Upper lobe of right lung (tissue), 1 donor: Measurements from ENCODE around the gene NINJ1. TPM values are rescaled to one million over a fixed set of nuclear protein-coding genes. Genes with fewer than 3 reads are reported as not detected.
A peak's percentile ranks its signal among the peaks of the same experiment; 100 is the strongest.

Experiments used
- ATAC-seq: fragments of 200-7000 bp; cut with Tn5 transposase; one replicate; pipeline ENCODE4 v1.9.1; 2020; ENCODE audit warnings: mild to moderate bottlenecking, moderate library complexity
- DNase-seq: peaks from one replicate; pipeline ENCODE4 v3.0.0-alpha.2; 2020
- H3K27ac ChIP-seq: fragments of 200-600 bp; one replicate; pipeline ENCODE4 v1.8.0; 2022
- H3K27me3 ChIP-seq: fragments of 200-600 bp; one replicate; pipeline ENCODE4 v1.8.0; 2022; ENCODE audit warnings: mild to moderate bottlenecking
- H3K36me3 ChIP-seq: fragments of 200-600 bp; one replicate; pipeline ENCODE4 v1.8.0; 2022
- H3K4me1 ChIP-seq: fragments of 200-600 bp; one replicate; pipeline ENCODE4 v1.8.0; 2022
- H3K4me3 ChIP-seq: fragments of 200-600 bp; one replicate; pipeline ENCODE4 v1.8.0; 2022; ENCODE audit warnings: mild to moderate bottlenecking
- H3K9me3 ChIP-seq: fragments of 200-600 bp; one replicate; pipeline ENCODE4 v1.8.0; 2022
- intact Hi-C: fragments of 100-400 bp; cut with DNase I; formaldehyde crosslinking; loops from one replicate; pipeline ENCODE4 v1.11.0; 2022
- long read RNA-seq: library from polyadenylated mRNA; unstranded; transcript quantifications from one replicate; pipeline ENCODE4 v2.0.0, GENCODE V29; 2021
- total RNA-seq: library from RNA; stranded (reverse); fragmentation: NEBNext Ultra II Directional; extraction: Animal tissue kit (Norgen Biotek cat#: 25700); gene quantifications from one replicate; pipeline ENCODE4 v1.2.1, GENCODE V29; 2021
- TF ChIP-seq, protein P1 (sequence below): fragments of 200-600 bp; IDR thresholded peaks from one replicate; pipeline ENCODE4 v1.8.0; 2022; ENCODE audit warnings: antibody characterized with exemption
- donor health status: DM: no; HTN: yes; CAD: no; lungs with severe emphysema.

NINJ1 gene, protein sequence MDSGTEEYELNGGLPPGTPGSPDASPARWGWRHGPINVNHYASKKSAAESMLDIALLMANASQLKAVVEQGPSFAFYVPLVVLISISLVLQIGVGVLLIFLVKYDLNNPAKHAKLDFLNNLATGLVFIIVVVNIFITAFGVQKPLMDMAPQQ
- total RNA-seq, result 53.2 TPM
- long read RNA-seq, transcript NINJ1-201 (4 exons, 1,281 nt), result major isoform, 65 of 77 reads
- long read RNA-seq, partial matches to known transcripts, result 6 of 77 reads
- long read RNA-seq, other reads (novel, unspliced or antisense), result 4 of 77 reads

GRCh38 chr9:93134015-93134739 lies at the start of gene NINJ1:
NINJ1 (minus strand) TSS chr9:93134251; CDS start chr9:93134217, 34 bp downstream.
- H3K27ac ChIP-seq, result peak within 1 kb of the TSS; percentile 96
- TF ChIP-seq, protein P1, sequence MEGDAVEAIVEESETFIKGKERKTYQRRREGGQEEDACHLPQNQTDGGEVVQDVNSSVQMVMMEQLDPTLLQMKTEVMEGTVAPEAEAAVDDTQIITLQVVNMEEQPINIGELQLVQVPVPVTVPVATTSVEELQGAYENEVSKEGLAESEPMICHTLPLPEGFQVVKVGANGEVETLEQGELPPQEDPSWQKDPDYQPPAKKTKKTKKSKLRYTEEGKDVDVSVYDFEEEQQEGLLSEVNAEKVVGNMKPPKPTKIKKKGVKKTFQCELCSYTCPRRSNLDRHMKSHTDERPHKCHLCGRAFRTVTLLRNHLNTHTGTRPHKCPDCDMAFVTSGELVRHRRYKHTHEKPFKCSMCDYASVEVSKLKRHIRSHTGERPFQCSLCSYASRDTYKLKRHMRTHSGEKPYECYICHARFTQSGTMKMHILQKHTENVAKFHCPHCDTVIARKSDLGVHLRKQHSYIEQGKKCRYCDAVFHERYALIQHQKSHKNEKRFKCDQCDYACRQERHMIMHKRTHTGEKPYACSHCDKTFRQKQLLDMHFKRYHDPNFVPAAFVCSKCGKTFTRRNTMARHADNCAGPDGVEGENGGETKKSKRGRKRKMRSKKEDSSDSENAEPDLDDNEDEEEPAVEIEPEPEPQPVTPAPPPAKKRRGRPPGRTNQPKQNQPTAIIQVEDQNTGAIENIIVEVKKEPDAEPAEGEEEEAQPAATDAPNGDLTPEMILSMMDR, result no peak
- H3K36me3 ChIP-seq, result no peaks in the 10 kb centered on the region
- ATAC-seq, result peak; percentile 86
- DNase-seq, result peak; percentile 89
- H3K27me3 ChIP-seq, result no peaks in the 10 kb centered on the region
- intact Hi-C loops, result no loop called here
- peak within 1 kb of the TSS; percentile 91 for H3K4me3 ChIP-seq
- peaks cover 51% of the 10 kb centered on the region for H3K4me1 ChIP-seq
- H3K9me3 ChIP-seq, result no peaks in the 10 kb centered on the region

GRCh38 chr9:93183131-93183662 lies 49.1 kb upstream of the NINJ1 start:
- no peak overlapping the region for H3K4me3 ChIP-seq
- intact Hi-C loops, result no loop called here
- no peak for DNase-seq

GRCh38 chr9:93182572-93182971 lies 48.5 kb upstream of the NINJ1 start:
- H3K27me3 ChIP-seq, result peaks cover 36% of the 10 kb centered on the region
- H3K36me3 ChIP-seq, result no peaks in the 10 kb centered on the region
- ATAC-seq (no peak), DNase-seq (no peak)
- intact Hi-C loops, result no loop called here
- no peak overlapping the region for H3K4me3 ChIP-seq
- no peaks in the 10 kb centered on the region for H3K9me3 ChIP-seq
- H3K27ac ChIP-seq, result no peak overlapping the region
- TF ChIP-seq, protein P1, result no peak
- H3K4me1 ChIP-seq, result peaks cover 5% of the 10 kb centered on the region

More at GRCh38 chr9:93183131-93183662, 49.1 kb upstream of the NINJ1 start:
- no peaks in the 10 kb centered on the region for H3K36me3 ChIP-seq
- peaks cover 36% of the 10 kb centered on the region for H3K27me3 ChIP-seq
- peaks cover 5% of the 10 kb centered on the region for H3K4me1 ChIP-seq
- H3K27ac ChIP-seq, result no peak overlapping the region
- no peaks in the 10 kb centered on the region for H3K9me3 ChIP-seq
- TF ChIP-seq, protein P1, result no peak
- ATAC-seq, result no peak

DNA sequence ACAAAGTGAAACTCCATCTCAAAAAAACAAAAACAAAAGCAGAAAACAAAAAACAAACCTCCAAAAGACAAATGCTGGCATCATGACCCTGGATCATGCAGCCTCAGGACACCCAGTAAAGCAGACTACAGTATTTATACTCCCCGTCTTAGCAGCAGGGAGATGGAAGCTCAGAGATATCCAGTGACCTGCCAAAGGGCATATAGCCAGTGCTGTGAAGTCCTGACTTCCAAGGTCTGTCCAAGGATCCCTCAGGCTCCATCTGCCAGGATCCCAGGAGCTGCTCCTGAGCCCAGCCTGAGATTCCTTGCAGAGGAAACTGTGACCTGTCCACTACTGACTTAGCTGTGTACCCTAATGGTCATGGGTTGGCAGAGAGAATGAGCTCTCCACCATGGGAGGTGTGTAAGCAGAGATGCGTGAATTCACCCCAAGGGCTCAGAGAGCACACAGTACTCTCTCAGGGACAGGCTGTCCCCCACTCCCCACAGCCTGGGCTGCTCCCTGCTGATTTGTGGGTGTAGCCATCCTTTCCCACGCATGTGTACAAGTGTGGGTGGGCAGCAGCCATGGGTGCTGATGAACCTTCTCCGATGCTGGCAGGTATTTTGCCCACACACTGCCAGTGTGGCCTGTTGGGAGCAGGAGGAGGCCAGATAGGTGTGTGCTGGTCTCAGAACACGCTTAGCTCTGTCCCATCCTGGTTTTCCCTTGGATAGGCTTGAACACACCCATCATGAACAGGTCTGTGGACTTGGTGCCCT lies 47.8 kb upstream of the NINJ1 start:
- Histone ChIP-seq H3K36me3 (no peaks in the 10 kb centered on the region), H3K4me3 (no peak overlapping the region), H3K27me3 (peaks cover 36% of the 10 kb centered on the region), H3K9me3 (no peaks in the 10 kb centered on the region), H3K27ac (no peak overlapping the region), H3K4me1 (peaks cover 5% of the 10 kb centered on the region)
- DNase-seq (no peak), ATAC-seq (no peak)
- intact Hi-C loops, result no loop called here
- TF ChIP-seq, protein P1, result no peak

GRCh38 chr9:93180938-93181337 lies 46.9 kb upstream of the NINJ1 start:
- no peak for ATAC-seq
- Histone ChIP-seq H3K36me3 (no peaks in the 10 kb centered on the region), H3K9me3 (no peaks in the 10 kb centered on the region), H3K27me3 (peaks cover 36% of the 10 kb centered on the region), H3K27ac (no peak overlapping the region), H3K4me1 (peaks cover 5% of the 10 kb centered on the region), H3K4me3 (no peak overlapping the region)
- intact Hi-C loops, result no loop called here
- TF ChIP-seq, protein P1, result no peak
- DNase-seq, result no peak
